ENCODE measurements around the gene CHST8.

- TF ChIP-seq, protein P1, sequence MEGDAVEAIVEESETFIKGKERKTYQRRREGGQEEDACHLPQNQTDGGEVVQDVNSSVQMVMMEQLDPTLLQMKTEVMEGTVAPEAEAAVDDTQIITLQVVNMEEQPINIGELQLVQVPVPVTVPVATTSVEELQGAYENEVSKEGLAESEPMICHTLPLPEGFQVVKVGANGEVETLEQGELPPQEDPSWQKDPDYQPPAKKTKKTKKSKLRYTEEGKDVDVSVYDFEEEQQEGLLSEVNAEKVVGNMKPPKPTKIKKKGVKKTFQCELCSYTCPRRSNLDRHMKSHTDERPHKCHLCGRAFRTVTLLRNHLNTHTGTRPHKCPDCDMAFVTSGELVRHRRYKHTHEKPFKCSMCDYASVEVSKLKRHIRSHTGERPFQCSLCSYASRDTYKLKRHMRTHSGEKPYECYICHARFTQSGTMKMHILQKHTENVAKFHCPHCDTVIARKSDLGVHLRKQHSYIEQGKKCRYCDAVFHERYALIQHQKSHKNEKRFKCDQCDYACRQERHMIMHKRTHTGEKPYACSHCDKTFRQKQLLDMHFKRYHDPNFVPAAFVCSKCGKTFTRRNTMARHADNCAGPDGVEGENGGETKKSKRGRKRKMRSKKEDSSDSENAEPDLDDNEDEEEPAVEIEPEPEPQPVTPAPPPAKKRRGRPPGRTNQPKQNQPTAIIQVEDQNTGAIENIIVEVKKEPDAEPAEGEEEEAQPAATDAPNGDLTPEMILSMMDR (IDR thresholded peaks at IDR 0.05; ENCODE audit: low read depth, low read length, missing input control) = no peak
- TF ChIP-seq GABPA (IDR thresholded peaks at IDR 0.05 in 1 of 2, conservative IDR thresholded peaks at IDR 0.05 in 1 of 2) = no peak
- TF ChIP-seq EGR1 (IDR thresholded peaks at IDR 0.05; ENCODE audit: low read depth in 2 of 2) = no peak
- TF ChIP-seq YY1 (IDR thresholded peaks at IDR 0.05) = no peak
- TF ChIP-seq ZBTB33 (IDR thresholded peaks at IDR 0.05) = no peak
- TF ChIP-seq, protein P2, sequence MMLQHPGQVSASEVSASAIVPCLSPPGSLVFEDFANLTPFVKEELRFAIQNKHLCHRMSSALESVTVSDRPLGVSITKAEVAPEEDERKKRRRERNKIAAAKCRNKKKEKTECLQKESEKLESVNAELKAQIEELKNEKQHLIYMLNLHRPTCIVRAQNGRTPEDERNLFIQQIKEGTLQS (IDR thresholded peaks at IDR 0.05) = no peak
- no peak for TF ChIP-seq SP1 (IDR thresholded peaks at IDR 0.05)
- no peak for TF ChIP-seq HNF4A (conservative IDR thresholded peaks at IDR 0.05)
- TF ChIP-seq HNF4G (IDR thresholded peaks at IDR 0.05) = no peak
Observed at GRCh38 chr19:33772858-33773180, 151.1 kb downstream of the CHST8 start.
